HG03520 (cell line): Measurements from ENCODE around the gene PSMD14.

Experiments used
- ATAC-seq: cut with Tn5 transposase; IDR thresholded peaks from one replicate; pipeline ENCODE4 v1.9.1; 2021; ENCODE audit warnings: mild to moderate bottlenecking, moderate library complexity; ENCODE audit not compliant: unreplicated experiment

PSMD14 gene

DNA sequence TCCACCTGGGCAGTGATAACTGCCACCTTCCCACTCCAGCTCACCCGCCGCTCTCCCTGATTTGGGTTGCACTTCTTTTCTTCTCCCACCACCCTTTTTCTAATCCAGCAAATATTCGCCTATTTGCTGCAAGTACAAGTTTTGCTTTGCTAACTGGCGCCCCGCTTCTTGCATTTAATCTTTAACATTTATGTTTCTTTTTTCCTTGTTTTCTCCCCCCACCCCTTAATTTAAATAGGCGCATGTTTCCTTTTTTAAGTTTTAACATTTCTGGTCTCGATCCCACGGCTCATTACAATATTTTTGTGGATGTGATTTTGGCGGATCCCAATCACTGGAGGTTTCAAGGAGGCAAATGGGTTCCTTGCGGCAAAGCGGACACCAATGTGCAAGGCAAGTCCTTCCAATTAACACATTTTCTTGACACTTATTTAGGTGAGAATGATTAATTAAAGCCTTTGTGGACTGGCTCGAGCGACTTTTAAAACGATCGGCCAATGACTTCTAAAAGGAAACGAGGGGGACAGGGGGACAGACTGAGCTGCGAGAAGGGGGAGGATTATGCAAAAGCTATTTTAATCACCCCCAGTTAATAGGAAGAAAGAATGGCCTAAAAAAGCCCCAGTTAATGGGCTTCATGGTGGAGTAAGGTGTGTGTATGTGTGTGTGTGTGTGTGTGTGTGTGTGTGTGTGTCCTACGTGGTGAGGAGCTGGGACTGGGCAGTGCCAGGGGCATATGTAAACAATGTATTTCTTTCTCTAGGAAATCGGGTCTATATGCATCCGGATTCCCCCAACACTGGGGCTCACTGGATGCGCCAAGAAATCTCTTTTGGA, 109.4 kb downstream of the PSMD14 start:
- ATAC-seq: no peak

DNA sequence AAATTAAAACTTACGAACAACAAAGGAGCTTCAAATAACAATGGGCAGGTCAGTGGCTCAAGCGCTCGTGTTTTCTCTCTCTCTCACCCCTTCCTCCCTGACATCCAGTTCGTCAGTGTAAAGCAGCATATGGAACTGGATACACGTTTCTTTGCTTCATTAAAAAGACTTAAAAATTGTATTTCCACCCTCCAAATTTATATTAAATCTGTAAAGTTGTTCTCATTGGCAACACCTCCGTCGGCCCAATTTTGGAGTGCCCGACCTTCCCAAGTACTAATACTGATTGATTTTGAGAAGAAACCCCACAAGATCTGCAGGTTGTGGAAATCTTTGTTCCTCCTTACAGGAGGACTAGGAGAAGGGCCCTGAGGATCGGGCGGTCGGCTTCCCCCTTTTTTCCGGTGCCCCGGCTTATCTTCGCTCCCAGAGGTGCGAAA, 110.1 kb downstream of the PSMD14 start:
- ATAC-seq: no peak

DNA sequence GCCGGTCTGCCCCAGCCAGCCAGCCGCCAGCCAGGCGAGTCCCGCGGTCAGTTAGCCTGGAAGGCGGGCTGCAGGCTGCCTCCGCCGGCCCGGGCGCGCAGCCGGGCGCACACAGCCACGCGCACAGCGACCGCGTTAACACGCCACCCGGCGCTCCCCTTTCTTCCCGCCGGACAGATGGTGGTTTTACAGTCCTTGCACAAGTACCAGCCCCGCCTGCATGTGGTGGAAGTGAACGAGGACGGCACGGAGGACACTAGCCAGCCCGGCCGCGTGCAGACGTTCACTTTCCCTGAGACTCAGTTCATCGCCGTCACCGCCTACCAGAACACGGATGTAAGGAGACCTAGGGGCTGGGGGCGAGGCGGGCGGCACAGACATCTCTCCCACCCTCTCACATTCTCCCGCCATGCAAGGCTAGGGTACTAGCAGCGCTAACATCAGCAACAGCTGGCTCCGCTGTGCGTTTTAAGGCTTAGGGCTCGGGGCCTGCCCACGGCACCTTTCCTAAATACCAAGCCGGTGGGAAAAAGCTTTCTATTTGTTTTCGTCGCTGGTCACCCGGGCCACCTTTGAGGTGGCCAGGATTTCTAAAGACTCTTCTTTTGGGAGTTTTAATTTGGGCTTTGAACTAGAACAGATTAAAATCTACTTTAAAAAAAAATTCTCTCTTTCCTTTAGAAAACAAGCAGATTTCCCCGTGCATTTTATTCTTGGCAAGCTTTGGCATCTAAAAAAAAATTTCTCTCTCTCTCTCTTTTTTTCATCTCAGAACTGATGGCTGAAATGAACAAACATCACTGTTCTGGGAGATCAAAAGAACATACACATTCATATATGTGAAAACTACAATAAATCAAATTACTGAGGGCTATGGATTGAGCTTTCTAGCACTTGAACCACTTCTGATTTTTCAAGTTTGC, 110.8 kb downstream of the PSMD14 start:
- no peak for ATAC-seq

DNA sequence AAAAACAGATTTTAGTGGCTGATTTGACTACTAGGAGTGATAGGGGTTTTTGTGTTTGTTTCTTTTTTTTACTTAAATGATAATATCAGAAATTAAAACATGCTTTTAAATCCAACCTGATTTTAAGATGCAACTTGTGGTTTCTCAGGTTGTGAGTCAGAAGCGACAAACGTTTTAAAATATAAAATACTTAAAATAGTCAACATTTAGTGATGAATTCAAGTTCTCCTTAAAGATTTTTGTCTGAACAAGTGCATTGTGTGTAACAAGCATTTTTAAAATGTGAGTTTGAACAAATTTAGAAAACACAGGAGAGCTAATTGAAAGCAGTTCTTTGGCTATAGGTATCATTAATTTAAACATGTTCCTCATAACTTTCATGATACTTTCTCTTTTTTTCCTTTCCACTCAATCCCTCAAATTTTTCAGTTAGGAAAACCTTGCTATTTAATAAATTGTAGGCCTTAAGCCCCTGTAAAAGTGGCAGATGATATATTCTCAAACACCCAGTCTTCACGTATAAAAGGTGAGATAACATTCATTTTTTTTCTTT, 111.5 kb downstream of the PSMD14 start:
- ATAC-seq: no peak

DNA sequence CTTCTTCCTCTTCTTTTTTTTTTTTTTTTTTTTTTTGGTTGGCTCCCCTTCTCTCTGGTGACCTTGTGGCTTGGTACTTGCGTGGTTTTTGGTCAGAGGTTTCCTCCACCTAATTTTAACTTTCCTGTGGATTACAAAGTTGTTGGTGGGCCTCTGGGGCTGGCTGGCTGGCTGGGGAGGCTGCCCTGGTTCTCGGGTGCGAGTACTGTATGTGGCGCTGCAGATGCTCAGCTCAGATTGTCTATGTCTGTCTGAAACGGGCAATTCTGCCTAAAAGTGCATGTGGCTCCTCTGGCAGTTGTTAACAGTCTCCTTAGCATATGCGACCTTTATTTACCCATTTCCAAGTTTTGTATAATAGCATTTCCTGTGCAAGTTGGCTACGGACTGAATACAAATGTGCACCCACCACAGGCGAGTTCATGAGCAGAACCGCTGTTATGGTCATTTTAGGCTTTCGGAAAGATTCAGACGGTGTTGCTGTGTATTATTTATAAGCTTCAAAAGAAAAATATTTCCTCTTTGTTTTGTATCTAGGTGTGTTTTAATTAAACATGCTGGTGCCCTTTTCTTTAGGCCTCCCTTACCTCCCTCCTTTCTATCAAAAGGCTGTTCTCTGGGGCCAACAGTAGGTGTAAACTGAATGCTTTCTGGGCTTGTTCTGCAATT, 112.3 kb downstream of the PSMD14 start:
- ATAC-seq: no peak

DNA sequence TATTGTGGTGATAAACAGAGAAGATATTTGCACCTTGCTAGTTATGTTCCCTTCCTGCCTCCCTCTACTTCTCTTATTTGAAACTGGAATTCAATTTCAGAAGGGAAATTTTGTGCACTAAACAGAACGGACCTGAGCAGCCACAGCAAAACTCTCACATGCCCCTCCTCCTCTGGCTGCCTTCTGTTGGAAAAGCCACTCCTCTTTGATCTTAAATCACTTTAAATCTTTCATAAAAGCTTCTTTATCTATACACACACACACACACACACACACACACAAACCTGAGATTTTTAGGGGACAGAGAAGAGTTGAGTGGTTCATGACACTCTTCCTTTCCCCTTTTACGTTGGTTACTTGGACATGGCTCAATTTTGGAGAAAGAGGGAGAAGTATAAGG, 113.5 kb downstream of the PSMD14 start:
- no peak for ATAC-seq

DNA sequence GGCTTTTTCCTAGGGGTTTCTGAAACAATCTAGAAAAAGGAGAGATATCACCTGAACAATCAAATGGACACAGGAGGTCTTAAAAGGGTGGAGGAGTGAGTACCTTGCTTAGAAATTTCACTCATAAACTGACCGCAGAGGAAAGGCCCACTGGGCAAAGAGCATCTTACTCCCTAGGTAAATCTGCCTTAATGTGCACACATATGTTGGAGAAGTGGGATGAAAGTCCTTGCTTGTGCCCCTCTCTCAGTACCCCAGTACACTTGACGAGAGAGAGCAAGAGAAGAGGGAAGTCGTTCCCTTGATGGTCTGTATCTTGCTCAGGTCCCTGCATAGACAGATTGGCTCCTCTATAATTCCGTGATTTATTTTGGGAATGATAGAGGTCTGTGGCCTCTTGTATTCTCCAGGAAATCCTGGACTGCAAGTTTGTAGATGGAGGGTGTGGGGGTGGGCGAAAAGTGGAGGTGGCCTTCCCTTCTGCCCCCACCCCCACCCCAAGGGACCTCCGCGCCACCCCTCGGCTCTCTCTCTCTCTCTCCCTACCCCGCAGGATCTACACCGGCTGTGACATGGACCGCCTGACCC, 114.7 kb downstream of the PSMD14 start:
- ATAC-seq: no peak

DNA sequence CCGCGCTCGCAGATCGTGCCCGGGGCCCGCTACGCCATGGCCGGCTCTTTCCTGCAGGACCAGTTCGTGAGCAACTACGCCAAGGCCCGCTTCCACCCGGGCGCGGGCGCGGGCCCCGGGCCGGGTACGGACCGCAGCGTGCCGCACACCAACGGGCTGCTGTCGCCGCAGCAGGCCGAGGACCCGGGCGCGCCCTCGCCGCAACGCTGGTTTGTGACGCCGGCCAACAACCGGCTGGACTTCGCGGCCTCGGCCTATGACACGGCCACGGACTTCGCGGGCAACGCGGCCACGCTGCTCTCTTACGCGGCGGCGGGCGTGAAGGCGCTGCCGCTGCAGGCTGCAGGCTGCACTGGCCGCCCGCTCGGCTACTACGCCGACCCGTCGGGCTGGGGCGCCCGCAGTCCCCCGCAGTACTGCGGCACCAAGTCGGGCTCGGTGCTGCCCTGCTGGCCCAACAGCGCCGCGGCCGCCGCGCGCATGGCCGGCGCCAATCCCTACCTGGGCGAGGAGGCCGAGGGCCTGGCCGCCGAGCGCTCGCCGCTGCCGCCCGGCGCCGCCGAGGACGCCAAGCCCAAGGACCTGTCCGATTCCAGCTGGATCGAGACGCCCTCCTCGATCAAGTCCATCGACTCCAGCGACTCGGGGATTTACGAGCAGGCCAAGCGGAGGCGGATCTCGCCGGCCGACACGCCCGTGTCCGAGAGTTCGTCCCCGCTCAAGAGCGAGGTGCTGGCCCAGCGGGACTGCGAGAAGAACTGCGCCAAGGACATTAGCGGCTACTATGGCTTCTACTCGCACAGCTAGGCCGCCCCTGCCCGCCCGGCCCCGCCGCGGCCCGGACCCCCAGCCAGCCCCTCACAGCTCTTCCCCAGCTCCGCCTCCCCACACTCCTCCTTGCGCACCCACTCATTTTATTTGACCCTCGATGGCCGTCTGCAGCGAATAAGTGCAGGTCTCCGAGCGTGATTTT, 115.5 kb downstream of the PSMD14 start:
- ATAC-seq: no peak

GRCh38 chr2:161424394-161424769, 116.2 kb downstream of the PSMD14 start:
- no peak for ATAC-seq

GRCh38 chr2:161424891-161425727, 116.9 kb downstream of the PSMD14 start:
- no peak for ATAC-seq

DNA sequence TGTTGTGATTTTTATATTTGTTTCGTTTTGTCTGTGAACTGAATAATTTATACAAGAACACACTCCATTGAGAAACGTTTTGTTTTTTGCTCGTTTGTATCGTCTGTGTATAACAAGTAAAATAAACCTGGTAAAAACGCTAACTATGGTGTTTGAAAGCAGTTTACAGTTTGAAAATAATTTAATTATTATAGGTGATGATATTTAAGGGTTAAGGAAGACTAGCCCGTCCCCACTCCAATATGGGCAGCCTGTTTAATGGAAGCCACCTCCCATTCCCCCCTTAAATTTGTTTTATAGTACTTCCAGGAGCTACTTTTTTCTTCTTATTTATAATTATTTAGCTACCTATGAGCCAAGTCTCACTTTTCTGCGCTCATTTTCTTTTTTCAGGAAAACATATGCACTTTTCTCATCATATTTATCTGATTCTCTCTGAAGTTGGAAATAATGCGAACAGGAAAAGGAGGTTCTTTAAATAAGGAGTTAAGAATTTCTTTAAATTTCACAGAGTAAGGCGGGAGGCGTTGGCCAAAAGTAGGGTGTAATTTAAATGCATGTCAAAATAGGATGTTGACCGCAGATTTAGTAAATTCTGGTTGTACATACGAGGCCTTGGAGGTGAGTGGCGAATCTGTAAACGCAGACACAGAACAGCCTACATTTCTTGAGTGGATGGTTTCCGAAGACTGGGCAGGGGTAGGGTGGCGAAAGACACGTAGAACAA, 117.7 kb downstream of the PSMD14 start:
- no peak for ATAC-seq

DNA sequence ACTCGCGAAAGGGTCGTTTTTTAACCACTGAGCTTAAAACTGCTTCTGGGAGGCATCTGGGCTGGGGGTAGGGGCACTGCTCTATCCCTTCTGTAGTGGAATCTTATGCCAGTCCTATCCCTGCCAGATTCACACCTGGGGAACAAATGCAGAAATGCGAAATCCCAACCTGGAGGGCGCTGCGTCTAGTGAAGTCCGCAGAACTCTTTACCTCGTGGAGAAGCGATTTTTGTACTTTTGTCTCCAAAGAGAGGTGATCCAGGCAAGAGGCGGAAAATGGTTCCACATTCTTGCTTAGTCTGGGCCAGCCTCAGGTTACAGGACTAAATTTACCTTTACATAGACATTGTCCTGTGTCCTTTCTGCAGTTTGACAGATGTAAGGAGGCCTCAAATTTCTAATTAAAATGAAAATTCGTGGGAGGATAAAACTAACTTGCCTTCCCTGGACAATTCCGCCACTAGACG, 118.3 kb downstream of the PSMD14 start:
- no peak for ATAC-seq

- no peak for ATAC-seq
Measured at GRCh38 chr2:161426922-161427663, 118.9 kb downstream of the PSMD14 start.

DNA sequence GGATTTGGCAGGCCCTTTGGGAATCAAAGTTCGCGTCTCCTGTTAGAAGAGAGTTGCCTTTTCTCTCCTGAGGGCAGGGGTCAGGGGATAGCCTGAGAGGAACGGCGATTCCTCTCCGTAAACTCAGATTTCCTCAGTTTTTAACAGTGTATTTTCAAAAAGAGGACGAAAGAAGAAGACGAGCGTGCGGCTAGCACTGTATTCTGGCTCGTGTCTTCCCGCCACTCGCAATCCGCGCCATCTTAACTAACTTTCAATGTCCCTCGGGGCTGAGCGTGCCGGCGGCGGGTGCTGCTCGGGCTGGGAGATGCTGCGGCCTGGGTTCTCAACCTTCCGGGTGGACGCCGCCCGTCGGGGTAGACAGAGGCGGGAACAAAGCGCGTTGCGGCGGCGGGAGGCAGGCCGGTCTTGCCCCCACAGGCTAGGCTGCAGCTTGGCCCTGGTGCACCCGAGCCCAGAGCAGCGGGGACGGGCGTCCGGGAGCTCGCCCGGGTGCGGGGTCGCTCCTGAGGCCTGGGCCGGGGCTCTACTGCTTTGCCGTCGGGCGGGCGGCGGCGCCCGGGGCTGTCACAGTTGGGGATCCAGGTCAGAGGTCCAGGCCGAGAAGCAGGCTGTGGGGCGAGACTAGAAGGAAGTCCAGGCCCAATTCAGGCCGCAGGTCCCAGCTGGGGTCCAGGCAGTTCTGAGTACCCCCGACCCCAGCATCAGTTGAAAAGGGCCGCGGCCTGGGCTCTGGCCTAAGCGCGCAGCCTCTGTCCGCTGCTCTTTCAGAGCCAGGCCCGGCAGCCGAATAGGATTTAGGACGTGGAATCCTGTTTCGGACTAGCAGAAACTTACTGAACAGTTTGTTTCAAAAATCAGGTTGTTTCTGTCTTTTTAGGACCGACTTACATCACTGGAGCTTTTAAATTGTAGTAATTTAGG, 119.7 kb downstream of the PSMD14 start:
- no peak for ATAC-seq

- ATAC-seq: no peak
Measured at GRCh38 chr2:161430386-161430785, 122.2 kb downstream of the PSMD14 start.

- ATAC-seq: no peak
Measured at GRCh38 chr2:161432107-161432506, 123.9 kb downstream of the PSMD14 start.
